NCI-H1105 (cell line): ENCODE data around the gene LAMC2.

ENCODE experiments used
- DNase-seq: peaks from one replicate; lab custom pipeline; 2025; lab: John Stamatoyannopoulos, UW

The LAMC2 gene

DNA sequence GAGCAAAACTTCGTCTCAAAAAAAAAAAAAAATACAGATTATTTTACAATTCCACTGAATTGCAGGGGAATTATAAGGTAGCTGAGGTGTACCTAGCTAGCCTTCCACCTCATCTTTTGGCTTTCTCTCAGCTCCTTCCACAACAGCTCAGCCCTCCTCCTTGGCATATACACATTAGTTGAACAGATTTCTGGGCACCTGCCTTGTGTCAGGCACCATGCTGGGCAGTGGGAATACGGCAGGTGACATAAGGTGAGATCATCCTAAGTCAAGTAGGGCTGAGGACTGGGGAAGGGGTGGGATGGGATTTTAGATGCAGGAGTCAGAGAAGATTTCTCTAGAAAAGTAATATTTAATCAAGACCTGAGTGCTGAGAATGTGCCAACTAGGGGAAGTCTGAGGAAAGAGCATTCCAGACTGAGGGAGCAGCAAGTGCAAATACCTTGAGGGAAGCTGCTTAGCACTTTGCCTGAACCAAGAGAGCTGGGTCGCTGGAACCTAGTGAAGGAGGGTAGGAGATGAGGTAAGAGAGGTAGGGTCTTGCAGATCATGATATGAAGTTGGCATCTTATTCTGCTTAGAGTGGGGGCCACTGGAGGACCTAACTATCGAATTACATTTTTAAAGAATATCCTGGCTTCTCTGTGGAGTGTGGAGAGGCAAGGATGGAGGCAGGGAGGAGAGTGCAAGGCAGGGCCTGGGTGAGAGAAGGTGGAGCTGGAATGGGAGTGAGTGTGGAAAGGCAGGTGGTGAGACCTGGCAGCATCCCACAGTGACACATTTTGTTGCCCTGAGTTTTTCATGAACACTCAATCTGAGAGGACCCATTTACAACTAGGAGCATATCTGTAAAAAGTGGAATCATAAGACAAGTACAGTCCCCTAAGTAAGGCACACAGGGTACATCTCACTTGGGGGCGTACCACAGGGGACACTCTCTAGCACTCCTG lies 28.2 kb downstream of the LAMC2 start:
- no peak for DNase-seq

DNA sequence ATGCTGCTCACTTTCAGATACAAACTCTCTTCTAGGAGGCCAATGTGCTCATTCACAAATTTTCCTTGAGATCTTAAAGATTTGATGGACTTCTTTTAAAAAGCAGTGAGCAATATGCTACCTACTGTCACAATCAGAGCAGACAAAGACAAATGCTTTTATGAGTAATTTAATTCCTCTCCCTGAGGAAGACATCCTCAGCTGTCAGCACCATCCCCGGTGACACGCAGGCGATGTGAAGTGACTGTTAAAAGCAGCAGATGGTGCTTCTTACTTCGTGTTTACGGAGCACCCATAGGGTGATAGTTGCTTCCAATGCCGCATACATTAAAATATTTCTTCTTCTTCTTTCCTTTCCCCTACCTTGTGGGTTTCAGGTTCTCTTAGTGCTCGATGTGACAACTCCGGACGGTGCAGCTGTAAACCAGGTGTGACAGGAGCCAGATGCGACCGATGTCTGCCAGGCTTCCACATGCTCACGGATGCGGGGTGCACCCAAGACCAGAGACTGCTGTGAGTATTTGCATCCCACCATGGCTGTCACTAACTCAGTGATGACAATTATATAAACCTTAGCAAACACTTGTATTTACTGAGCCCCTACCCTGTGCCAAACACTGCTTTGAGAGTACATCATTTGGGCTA lies 29.1 kb downstream of the LAMC2 start:
- no peak for DNase-seq

DNA sequence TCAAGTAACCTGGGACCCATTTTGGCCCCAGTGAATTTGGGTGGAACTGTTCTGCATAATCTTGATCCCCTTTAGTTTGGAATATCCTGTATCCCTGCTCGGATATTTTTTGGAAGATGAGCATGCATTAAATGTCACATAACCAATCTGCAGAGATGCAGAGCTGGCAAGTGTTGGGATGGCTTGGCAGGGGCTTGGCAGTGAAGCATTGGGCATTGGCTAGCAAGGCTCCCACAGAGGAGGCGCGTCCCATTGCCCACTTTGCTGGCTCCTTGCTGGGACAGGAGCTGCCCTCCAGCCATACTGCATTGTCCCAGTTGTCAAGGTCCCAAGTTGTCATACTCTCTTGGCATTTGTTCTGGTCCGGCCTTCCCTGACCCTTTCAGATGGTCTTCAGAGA lies 29.9 kb downstream of the LAMC2 start:
- DNase-seq, result no peak

DNA sequence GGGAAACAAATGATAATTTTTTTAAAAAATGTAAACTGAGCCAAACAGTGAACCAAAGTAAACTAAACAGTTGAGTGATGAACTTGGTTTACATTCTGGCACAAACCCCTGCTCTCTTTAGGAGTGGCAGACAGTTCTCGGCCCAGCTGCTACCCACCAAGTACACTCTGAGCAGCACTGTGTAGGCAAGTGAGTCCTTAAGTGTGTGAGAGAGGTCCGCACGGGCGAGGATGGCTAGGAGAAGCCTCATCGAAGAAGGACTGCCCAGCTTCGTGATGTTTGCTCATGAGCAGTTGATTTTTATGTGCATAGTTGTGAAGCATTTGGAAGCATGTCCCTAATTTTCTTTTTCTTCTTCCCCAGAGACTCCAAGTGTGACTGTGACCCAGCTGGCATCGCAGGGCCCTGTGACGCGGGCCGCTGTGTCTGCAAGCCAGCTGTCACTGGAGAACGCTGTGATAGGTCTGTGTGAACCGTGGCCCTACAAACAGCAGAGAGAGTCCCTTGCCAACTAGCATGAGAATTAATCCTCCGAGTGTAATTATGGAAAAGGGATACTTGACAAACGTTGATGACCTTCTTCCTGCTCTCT lies 32.1 kb downstream of the LAMC2 start:
- DNase-seq, result peak; percentile 67

DNA sequence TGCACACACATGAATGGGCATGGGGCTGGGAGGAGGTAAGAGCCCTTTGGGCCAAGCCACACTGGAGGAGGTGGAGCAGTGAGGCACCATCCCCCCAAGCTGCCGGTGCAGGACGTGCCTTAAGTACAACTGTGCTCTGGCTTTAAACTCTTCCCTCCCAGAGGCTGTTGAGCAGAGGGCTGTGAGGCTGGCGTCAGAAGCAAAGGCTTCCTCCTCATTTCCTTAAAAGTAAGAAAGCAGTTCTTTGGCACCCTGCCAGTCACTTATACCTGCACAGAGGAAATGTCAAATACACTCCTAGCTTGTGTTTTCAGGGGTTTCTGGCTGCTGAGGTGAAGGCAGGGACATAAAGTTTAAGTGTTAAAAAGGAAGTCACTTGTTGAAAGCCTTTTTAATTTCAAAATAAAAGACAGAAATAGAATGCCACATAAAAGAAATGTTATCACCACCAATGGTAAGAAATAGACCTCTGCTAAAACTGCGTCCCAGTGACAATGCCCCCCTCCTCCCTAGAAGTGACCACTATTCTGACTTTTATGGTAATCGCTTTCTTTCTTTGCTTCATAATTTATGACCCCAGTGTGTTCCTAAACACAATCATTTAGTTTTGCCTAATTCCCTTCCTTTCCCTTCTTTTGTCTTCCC lies 33.0 kb downstream of the LAMC2 start:
- DNase-seq, result peak; percentile 63

DNA sequence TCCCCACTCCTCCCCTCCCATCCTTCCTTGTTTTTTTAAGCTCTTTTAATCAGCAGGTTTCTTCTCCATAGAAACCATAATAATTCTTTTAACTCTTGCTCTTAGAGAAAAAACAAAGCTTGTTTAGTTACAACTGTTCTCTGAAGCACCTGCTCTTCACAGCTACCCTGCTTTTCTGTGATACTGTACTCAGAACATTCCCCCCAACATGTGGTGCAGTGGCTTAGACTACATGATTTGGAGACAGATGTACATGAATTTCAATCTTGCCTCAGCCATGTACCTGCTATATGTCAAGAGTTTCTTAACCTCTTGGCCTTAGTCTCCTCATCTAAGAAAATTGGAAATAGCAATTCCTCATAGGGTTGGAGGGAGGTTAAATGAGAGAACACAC lies 33.5 kb downstream of the LAMC2 start:
- no peak for DNase-seq

DNA sequence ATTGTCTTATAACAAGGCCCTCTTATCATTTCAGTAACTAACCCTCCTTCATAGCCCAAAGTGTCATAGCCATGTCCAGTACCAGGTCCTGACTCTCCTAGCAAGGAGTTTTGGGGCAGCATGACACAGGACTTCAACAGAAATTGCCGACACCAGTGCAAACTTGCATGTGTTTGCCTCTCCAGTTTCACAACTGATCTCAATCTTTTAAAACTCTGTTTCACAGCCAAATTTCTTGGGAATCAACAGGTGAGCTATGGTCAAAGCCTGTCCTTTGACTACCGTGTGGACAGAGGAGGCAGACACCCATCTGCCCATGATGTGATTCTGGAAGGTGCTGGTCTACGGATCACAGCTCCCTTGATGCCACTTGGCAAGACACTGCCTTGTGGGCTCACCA lies 36.8 kb downstream of the LAMC2 start:
- no peak for DNase-seq

DNA sequence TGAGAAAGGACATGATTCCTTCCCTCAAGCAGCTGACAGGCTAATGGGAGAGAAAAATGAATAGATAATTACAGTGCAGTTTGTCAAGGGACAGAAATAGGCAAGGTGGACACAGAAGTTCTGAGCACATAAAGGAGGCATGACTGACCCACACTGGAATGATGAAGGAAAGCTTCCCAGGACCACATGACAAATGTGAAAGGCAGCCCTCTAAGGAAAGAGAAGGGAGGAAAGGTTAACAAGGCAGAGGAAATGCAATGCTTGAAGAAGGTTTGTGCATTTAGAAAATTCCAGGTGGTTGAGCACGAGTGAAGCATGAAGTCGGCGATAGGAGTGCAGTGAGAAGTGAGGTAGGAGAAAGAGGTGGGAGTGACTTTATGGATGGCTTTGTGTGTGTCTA lies 37.4 kb downstream of the LAMC2 start:
- no peak for DNase-seq

DNA sequence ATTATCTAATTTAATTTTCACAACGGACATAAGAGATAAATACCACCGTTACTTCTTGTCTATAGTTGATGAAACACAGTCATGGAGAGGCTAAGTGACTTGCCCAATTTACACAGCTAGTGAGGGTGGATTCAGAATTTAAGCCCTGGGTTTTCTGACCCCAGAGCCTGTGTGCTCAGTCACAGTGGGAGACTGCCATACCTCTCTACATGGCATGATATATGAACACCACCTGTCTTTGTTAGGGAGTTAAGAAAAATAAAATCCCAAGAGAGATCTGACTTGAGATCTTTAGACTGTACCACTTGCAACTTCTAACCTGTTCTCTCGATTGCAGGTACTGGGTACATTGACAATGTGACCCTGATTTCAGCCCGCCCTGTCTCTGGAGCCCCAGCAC lies 40.3 kb downstream of the LAMC2 start:
- DNase-seq, result no peak

DNA sequence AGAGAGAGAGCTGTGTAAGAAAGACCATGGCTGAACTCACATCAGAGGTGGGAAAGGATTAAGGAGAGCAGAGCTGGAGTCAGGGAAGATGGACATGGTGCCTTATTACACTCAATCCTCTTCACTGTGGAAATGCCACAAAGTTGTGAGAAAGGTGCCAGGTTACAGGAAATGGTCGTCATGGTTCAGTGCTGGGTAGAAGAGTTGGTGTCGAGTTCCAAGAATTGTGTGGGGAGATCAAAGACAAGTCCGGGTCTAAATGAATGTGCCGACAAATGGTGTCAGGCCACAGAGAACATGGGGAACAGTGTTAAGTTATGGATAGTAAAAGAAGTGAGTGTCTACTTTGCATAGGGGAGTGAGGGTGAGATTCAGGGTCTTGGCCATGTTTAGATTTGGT lies 40.9 kb downstream of the LAMC2 start:
- no peak for DNase-seq

DNA sequence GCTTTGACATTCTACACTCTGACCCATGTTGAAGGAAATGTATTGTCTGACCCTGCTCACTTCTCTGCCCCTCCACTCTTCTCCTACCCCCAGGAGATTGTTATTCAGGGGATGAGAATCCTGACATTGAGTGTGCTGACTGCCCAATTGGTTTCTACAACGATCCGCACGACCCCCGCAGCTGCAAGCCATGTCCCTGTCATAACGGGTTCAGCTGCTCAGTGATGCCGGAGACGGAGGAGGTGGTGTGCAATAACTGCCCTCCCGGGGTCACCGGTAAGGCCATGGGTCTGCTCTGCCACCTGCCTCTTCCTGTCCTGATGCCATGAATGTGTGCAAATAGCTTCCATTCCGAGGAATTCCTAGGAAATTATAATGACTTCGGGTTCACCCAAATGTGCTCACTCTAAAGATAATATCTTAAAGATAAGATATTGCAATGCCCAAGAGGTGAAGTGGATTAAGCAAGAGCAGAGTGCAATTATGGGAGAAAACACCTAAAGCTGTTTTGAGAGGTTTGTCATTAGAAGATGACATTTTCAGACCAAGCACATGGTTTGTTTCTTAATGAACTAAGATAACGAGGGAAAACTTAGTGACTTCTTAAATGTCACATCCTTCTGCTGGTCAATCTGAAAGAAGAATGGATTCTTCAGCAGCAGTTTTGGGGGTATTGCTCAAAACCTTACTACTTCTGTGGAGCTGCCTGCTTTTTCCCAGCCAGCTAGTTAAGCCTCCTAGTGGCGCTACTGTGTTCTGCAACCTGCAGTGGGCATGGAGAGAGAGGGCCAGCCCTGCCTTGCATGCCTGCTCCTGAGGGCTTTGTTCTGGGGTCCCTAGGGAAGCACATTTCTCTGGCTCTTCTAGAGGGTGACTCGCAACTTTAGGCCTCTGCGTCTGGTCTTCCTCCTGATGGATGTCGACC lies 41.6 kb downstream of the LAMC2 start:
- DNase-seq, result peak; percentile 22

DNA sequence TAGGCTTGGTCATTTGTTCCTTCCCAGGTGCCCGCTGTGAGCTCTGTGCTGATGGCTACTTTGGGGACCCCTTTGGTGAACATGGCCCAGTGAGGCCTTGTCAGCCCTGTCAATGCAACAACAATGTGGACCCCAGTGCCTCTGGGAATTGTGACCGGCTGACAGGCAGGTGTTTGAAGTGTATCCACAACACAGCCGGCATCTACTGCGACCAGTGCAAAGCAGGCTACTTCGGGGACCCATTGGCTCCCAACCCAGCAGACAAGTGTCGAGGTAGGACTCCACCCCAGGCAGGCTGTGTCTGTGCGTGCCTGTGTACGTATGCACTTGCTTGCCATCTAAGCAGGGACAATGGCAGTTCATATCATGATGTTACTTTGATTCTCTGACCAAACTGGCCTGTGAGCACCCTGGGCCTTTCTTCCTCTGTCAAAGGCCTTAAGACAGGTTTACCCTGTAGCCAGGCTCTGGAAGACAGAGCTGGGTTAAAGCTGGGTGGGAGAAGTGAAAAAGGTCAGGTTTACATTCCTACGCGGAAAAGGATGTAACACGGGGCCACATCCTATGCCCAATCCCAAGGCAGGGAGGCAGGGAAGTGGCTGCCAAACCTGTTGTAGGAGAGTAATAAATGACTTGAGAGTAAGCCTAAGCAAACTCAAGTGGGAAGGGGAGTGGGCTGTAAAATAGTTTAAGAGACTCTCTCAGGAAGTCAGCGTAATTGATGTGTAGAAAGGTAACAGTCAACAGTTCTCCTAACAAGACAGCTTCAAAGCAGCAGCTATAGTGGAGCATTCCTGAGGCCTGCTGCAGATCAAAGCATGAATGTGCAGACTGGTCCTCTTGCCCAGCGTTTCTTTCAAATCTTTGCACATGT lies 42.5 kb downstream of the LAMC2 start:
- no peak for DNase-seq

DNA sequence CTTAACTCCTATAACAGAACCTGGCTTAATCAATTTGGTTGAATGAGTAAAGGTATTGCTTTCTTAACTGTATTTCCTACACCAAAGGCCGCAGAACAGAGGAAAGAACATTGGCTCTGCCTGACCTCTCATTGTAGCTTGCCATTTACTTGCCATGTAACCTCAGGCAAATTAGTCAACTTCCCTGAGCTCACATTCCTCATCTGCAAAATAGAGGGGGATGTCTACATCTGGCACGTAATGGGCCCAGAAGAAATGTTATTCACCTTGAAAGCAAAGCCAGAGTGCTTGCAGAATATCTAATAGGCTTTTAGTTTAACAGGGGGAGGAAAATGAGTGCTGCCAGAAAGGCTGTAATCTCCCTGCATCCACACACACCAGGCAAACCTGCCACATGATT lies 44.3 kb downstream of the LAMC2 start:
- no peak for DNase-seq

DNA sequence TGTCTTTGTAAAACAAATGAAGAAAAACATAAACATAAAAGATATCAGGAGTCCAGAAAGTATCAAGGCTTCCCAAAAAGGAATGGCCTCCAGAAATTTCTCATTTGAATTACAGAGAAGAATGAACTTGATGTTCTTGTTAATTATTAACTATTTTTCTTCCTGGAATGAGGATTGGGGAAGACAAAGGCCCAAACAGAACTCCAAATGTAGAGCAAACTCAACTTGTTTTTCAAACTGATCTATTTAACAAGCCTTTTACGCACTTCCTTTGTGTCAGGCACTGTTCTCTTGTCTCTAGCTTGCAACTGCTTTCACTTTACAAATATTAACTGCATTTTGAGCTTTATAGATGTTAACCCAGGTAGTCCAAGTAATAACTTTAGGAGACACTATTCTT lies 45.5 kb downstream of the LAMC2 start:
- no peak for DNase-seq

DNA sequence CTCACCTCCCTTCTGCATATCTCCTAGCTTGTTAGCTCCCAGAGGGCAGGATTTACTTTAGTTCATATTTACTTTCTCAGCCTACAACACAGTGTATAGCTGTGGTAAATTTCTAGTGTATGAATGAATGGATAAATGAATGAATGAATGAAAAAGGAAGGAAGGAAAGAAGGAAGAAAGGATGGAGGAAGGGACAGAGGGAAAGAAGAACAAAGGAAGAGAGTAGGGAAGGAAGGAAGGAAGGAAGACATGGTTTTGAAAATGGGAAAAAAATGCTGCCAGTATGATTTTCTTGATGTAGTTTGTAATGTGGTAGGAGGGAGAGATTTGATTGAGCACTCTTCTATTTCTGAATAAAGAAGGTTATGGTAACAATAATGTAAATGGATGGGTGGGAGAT lies 47.0 kb downstream of the LAMC2 start:
- no peak for DNase-seq

DNA sequence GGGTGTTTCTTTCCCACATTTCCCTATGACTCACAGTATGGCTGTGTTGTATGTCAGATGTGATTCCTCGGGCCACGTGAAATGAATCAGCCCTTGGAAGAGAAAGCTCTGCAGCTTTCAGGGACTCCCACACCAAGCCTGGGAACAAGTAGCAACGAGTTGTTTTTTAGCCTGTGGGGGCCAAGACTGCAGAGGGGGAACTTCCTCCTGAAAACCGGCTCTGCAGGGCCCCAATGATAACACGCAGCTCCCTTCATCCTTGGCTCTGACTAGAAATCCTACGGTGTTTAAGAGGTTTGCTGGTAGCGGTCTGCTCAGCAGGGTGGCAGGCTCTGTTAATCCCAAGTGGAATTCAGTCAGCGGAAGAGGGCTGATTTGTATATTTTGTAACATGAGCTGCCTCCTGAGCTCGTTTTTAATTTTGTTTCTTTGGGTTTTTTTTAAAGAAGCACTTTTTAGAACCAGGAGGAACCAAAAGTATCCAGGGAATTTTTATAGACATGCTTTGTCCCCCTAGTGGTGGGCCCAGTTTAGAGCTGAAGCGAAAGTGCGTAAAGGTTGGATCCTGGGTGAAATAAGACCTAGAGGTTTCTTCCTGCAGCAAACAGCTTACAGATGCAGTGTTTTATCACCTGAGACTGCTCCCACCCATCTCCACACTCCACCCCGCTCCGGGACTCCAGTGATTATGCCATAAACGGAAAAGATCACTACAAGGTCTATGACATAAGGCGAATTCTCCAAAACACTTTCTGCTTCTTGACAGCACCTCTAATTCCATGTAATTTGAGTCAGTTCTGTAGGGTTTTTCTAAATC lies 48.8 kb downstream of the LAMC2 start:
- DNase-seq, result peak; percentile 22

DNA sequence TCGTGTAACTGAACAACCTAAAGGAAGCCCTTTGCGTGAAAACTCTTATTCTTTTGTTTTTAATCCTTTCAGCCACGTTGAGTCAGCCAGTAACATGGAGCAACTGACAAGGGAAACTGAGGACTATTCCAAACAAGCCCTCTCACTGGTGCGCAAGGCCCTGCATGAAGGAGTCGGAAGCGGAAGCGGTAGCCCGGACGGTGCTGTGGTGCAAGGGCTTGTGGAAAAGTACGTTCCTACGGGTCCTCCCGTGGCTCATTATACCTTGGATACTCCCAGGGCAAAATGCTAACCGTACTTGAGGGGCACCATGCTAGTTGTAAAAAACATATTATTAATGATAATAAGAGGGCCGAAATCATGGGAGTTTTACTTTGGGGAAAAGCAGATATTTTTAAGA lies 49.4 kb downstream of the LAMC2 start:
- no peak for DNase-seq

DNA sequence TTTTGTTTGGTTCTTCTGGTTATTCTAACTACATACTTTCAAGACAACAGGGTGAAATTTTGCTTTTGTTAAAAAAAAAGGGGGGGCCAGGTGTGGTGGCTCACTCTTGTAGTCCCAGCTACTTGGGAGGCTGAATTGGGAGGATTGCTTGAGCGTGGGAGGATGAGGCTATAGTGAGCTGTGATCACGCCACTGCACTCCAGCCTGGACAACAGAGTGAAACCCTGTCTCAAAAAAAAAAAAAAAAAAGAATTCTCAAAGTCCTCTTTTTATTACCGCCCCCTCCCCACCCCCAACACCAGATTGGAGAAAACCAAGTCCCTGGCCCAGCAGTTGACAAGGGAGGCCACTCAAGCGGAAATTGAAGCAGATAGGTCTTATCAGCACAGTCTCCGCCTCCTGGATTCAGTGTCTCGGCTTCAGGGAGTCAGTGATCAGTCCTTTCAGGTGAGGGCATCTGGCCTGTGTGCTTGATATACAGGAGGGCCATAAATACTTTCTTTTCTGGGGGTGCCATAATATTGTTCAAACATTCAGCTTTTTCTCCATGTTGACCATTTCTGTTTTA lies 50.2 kb downstream of the LAMC2 start:
- no peak for DNase-seq

DNA sequence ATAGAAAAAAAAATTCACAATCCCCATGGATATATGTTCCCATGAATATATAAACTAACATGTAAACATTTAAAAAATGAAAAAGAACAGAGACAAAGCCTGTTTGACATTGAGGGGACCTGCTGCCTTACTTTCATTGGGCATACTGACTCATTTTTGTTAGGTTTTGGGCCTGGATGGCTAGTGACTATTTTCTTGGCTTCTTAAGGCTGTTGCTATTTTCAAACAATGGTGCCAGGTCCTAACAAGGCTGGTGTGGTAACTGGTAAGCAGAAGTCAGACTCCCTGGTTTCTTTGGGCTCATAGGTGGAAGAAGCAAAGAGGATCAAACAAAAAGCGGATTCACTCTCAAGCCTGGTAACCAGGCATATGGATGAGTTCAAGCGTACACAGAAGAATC lies 51.0 kb downstream of the LAMC2 start:
- DNase-seq, result no peak
